Body of pancreas (tissue), 4 donors: ENCODE measurements around the gene NATD1. TPM values are rescaled to one million over a fixed set of nuclear protein-coding genes. Genes with fewer than 3 reads are reported as not detected.

Experiments used
- ATAC-seq: fragments of 150-250 bp; one replicate; pipeline ENCODE4 v1.9.1; 2016
- DNase-seq, 4 donors: peaks; one replicate each; pipeline ENCODE4 v3.0.0-alpha.2; 2019
- H3K27ac ChIP-seq, 4 donors: fragments of 200-600 bp; sonication (generic); 1 replicate in 3 of 4; 2 replicates in 1 of 4; pipeline versions ENCODE4 v1.5.1 to v1.6.1; 2016 to 2019; ENCODE audit warnings: mild to moderate bottlenecking in 1 of 4, mixed read lengths in 1 of 4, moderate library complexity in 1 of 4
- H3K27me3 ChIP-seq, 2 donors: fragments of 200-600 bp; sonication (generic); one replicate each; pipeline ENCODE4 v1.6.0; 2016; ENCODE audit warnings: mild to moderate bottlenecking in 1 of 2
- H3K36me3 ChIP-seq, 2 donors: fragments of 200-600 bp; sonication (generic); replicated peaks in 1 of 2; 2 replicates each; pipeline ENCODE4 v1.5.1; 2016; ENCODE audit warnings: low read depth in 2 of 2; ENCODE audit not compliant: insufficient read depth in 1 of 2
- H3K4me1 ChIP-seq: fragments of 200-600 bp; sonication (generic); one replicate; pipeline ENCODE4 v1.6.0; 2016
- H3K4me3 ChIP-seq, 2 donors: fragments of 200-600 bp; sonication (generic); 1 replicate in 1 of 2; 2 replicates in 1 of 2; pipeline ENCODE4 v1.5.1; 2016 to 2019
- H3K9me3 ChIP-seq, 3 donors: fragments of 200-600 bp; sonication (generic); 1 replicate in 2 of 3; 2 replicates in 1 of 3; pipeline ENCODE4 v1.5.1; 2016
- POLR2A ChIP-seq, 3 donors: fragments of 450-650 bp; IDR thresholded peaks; one replicate each; pipeline ENCODE4 v1.6.1; 2016; ENCODE audit warnings: antibody characterized with exemption in 3 of 3, mild to moderate bottlenecking in 2 of 3
- WGBS, 2 donors: methylation state at CpG; one replicate each; pipeline ENCODE4 v1.1.5; 2017; 5-methylcytosine and 5-hydroxymethylcytosine counted together
- intact Hi-C: fragments of 100-400 bp; cut with DNase I; formaldehyde crosslinking; loops from one replicate; pipeline ENCODE4 v1.15.1; 2023
- total RNA-seq, 2 donors: library from RNA; depleted of rRNA; stranded (reverse); fragments of >200 nt; gene quantifications; one replicate each; pipeline ENCODE4 v1.1.0, GENCODE V29; 2016
- TF ChIP-seq, protein P1 (sequence below), 7 experiments: fragments of 450-650 bp in 4 of 7; fragments of 200-600 bp in 3 of 7; sonication (generic) in 3 of 7; IDR thresholded peaks; one replicate each; pipeline ENCODE4 v1.5.1; 2016 to 2019; ENCODE audit warnings: antibody characterized with exemption in 7 of 7

The NATD1 gene
- total RNA-seq, 2 donors from 2014 or later, result 2.6 to 7.0 TPM

DNA sequence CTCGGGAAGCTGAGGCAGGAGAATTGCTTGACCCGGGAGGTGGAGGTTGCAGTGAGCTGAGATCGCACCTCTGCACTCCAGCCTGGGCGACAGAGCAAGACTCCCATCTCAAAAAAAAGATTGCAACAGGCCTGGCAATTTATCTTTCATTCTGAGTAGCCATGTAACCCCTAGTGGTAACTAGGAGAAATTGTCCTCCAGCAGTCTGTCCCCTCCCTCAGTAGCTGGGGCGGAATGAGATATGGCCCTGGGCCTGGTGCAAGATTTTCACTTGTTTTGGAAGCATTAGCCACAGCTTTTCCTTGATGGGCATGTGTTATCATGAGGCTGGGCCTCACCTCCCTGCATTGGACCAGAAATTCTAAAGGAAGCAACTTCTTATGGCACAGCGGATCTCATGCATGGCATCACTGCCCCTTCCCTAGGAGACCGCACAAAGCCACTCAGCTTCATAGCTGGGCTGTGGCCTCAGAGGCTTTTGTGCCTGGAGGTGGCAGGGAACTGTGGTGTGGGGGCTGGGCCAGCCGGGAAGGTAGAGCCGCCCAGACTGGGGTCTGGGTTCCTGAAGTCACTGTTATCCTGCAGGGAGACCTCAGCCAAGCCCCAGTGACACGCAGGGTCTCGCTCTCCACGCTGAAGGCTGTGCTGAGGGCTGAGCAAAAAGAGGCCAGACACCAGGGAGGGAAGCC is 13.4 kb downstream of the NATD1 start:
- TF ChIP-seq, protein P1, sequence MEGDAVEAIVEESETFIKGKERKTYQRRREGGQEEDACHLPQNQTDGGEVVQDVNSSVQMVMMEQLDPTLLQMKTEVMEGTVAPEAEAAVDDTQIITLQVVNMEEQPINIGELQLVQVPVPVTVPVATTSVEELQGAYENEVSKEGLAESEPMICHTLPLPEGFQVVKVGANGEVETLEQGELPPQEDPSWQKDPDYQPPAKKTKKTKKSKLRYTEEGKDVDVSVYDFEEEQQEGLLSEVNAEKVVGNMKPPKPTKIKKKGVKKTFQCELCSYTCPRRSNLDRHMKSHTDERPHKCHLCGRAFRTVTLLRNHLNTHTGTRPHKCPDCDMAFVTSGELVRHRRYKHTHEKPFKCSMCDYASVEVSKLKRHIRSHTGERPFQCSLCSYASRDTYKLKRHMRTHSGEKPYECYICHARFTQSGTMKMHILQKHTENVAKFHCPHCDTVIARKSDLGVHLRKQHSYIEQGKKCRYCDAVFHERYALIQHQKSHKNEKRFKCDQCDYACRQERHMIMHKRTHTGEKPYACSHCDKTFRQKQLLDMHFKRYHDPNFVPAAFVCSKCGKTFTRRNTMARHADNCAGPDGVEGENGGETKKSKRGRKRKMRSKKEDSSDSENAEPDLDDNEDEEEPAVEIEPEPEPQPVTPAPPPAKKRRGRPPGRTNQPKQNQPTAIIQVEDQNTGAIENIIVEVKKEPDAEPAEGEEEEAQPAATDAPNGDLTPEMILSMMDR (IDR thresholded peaks at IDR 0.05), result peak in 5 of 7 experiments; percentile 11 to 38 (median 36)
- no peak for TF ChIP-seq POLR2A (IDR thresholded peaks at IDR 0.05)
- ATAC-seq, result no peak
- H3K4me1 ChIP-seq, result no peaks in the 10 kb centered on the region
- H3K4me3 ChIP-seq, result no peak overlapping the region
- no peaks in the 10 kb centered on the region for H3K27me3 ChIP-seq
- DNase-seq, result no peak
- H3K36me3 ChIP-seq, result no peaks in the 10 kb centered on the region
- intact Hi-C loops, result no loop called here
- 60 to 74% methylated on average over 5 to 12 of the region's 12 CpGs for WGBS, 2 donors
- no peaks in the 10 kb centered on the region for H3K9me3 ChIP-seq
- H3K27ac ChIP-seq, result no peak overlapping the region

DNA sequence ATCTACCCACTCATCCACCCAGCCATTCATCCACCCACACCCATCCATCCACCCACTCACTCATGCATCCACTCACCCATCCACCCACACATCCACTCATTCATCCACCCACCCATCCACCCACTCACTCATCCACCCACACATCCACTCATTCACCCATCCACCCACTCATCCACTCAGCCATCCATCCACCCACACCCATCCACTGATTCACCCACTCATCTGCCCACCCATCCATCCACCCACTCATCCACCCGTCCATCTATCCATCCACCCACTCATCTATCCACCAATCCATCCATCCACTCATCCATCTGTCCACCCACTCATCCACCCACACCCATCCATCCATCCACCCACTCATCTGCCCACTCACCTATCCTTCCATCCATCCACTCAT is 17.3 kb downstream of the NATD1 start:
- DNase-seq (no peak), ATAC-seq (no peak)
- 64 to 70% methylated on average over 1 of the region's 1 CpG for WGBS, 2 donors
- no peaks in the 10 kb centered on the region for H3K9me3 ChIP-seq
- H3K27ac ChIP-seq, result no peak overlapping the region
- no peak for TF ChIP-seq POLR2A (IDR thresholded peaks at IDR 0.05)
- TF ChIP-seq, protein P1 (IDR thresholded peaks at IDR 0.05), result no peak
- intact Hi-C loops, result no loop called here
- no peak overlapping the region for H3K4me3 ChIP-seq
- H3K4me1 ChIP-seq, result no peaks in the 10 kb centered on the region
- H3K36me3 ChIP-seq, result no peaks in the 10 kb centered on the region
- H3K27me3 ChIP-seq, result no peaks in the 10 kb centered on the region

DNA sequence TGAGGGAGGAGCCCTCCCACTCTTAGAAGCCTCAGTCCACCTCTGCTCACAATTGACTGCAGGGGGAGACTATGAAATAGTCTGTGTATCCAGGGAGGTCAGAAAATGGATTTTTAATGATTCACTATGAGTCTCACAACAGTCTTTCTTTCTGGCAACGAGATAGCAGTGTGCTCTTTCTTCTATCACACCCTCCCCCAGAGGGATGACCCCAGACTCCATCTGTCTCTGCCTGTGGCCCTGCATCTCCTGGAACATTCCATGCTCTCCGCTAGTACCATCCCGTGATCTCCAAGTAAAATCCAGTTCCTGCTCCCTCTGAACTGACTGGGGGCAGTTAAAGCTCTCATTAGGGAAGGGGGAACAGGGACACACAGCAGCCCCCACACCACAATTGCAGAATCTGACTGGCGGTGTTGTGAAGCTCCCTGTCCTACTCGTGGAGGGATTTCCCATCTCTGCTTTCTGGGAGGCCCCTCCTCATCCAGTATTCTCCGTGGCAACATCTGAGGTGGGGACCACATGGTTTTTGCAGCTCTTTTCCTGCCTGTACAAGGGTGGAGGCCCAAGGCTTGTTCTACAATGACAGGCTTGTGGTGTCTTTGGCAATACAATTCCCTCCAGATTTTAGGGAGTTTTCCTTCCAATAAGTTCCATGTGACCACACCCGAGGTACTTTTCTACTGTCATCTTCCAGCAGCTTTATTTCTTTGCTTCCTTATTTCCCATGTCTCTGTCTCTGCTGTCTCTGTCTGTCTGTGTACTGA is 19.4 kb downstream of the NATD1 start:
- H3K27ac ChIP-seq, result no peak overlapping the region
- TF ChIP-seq, protein P1 (IDR thresholded peaks at IDR 0.05), result no peak
- TF ChIP-seq POLR2A (IDR thresholded peaks at IDR 0.05), result no peak

DNA sequence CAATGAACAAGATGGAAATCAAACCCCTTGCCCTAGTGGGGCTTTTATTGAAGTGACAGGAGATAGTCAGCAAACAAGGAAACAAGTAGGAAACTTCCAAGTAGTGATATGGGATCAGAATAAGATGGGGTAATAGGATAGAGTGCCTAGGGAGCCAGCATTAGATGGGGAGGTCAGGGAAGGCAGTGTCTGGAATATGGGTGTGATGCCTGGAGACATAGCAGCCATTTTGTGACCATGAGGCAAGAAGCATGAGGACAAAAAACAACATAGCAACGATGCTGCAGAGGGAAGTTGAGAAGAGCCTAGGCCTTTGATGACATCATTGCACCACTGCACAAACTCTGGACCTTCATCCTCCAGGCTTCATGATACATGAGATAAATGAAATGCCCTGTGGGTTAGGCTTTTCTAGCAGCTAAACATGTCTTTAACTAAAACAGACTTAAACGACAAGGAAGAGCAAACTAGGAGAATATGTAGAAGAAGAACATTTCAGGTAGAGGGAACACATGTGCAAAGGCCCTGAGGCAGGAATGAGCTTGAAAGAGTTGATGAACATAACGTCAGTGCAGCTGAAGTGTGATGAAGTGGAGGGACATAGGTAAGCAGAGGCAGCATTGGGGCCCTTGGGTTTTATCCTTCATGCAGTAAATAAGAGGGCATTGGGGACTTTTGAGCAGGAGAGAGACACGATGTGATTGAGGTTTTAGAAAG is 21.0 kb downstream of the NATD1 start:
- intact Hi-C loops, result no loop called here
- Histone ChIP-seq H3K36me3 (no peaks in the 10 kb centered on the region), H3K4me1 (no peaks in the 10 kb centered on the region), H3K4me3 (no peak overlapping the region), H3K27ac (no peak overlapping the region), H3K27me3 (no peaks in the 10 kb centered on the region), H3K9me3 (no peaks in the 10 kb centered on the region)
- DNase-seq (no peak), ATAC-seq (no peak)
- no peak for TF ChIP-seq POLR2A (IDR thresholded peaks at IDR 0.05)
- TF ChIP-seq, protein P1 (IDR thresholded peaks at IDR 0.05), result no peak
- 78 to 90% methylated on average over 4 of the region's 4 CpGs for WGBS, 2 donors

More for the DNA sequence above, 19.4 kb downstream of the NATD1 start:
- 61 to 74% methylated on average over 7 of the region's 7 CpGs for WGBS, 2 donors
- intact Hi-C loops, result no loop called here
- DNase-seq (no peak), ATAC-seq (no peak)
- no peaks in the 10 kb centered on the region for H3K27me3 ChIP-seq
- H3K9me3 ChIP-seq, result no peaks in the 10 kb centered on the region
- no peaks in the 10 kb centered on the region for H3K36me3 ChIP-seq
- H3K4me1 ChIP-seq, result no peaks in the 10 kb centered on the region
- no peak overlapping the region for H3K4me3 ChIP-seq
